Measurements from ENCODE around the gene NMNAT2.

DNA sequence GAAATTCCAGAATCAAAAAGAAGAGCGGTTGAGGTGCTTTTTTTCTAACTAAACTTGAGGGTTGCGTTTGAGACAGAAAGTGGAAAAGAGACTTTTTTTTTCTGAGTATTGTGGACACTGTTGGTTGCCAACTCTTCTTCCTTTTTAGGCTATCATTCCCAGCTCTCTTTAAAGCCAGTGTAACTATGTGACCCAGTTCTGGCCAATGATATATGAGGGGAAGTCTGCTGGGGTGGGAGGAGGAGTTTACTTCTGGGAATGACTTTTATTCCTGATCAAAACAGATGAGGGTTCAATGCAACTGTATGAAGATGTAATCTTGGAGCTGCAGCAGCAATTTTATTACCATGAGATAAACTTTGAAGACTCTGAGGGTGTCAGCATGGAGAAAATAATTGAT lies 17.3 kb upstream of the NMNAT2 start:
- no peak for TF ChIP-seq TAF1 (IDR thresholded peaks at IDR 0.05; ENCODE audit: borderline replicate concordance, insufficient read depth, low read length)
- TF ChIP-seq POLR2AphosphoS5 (IDR thresholded peaks at IDR 0.05; ENCODE audit: low read depth, low read length): no peak
- TF ChIP-seq REST (IDR thresholded peaks at IDR 0.05; ENCODE audit: insufficient read depth in 1 of 2, low read depth in 2 of 2, low read length in 2 of 2): no peak
- no peak for TF ChIP-seq SIN3A (IDR thresholded peaks at IDR 0.05; ENCODE audit: borderline replicate concordance, insufficient read depth, low read length)
- no peak for TF ChIP-seq FOXP2 (optimal IDR thresholded peaks at IDR 0.05; ENCODE audit: borderline replicate concordance, extremely low read depth, extremely low read length, insufficient read depth)

All from PFSK-1 (cell line).